ENCODE data around the gene LILRA5.
"Not testable (repeated sequence)": the region's sequence is repeated elsewhere in the genome, so short reads cannot be mapped to it uniquely, and the experiment has no call there.

- not testable (repeated sequence) for TF ChIP-seq CTCF (conservative IDR thresholded peaks at IDR 0.05; ENCODE audit: low read depth, low read length); RFX5 (IDR thresholded peaks at IDR 0.05; ENCODE audit: low read depth, low read length); POLR2A (IDR thresholded peaks at IDR 0.05; ENCODE audit: low read depth, low read length); USF2 (IDR thresholded peaks at IDR 0.05; ENCODE audit: low read depth, low read length); CEBPB (IDR thresholded peaks at IDR 0.05; ENCODE audit: low read depth, low read length); RCOR1 (IDR thresholded peaks at IDR 0.05; ENCODE audit: insufficient replicate concordance, low read length); ELK1 (IDR thresholded peaks at IDR 0.05; ENCODE audit: borderline replicate concordance, low read depth, low read length); MAFK (IDR thresholded peaks at IDR 0.05; ENCODE audit: low read depth, low read length); SMC3 (IDR thresholded peaks at IDR 0.05; ENCODE audit: low read depth, low read length); BHLHE40 (IDR thresholded peaks at IDR 0.05; ENCODE audit: low read depth, low read length); MAZ (IDR thresholded peaks at IDR 0.05; ENCODE audit: borderline replicate concordance, low read depth, low read length); MXI1 (IDR thresholded peaks at IDR 0.05; ENCODE audit: borderline replicate concordance, low read depth, low read length); FOS (IDR thresholded peaks at IDR 0.05; ENCODE audit: low read depth, low read length); CHD1 (IDR thresholded peaks at IDR 0.05; ENCODE audit: low read depth, low read length)
Measured at GRCh38 chr19:54278571-54279195, 34.3 kb downstream of the LILRA5 start.

All from IMR-90 (cell line).